DMS153 (cell line): Measurements from ENCODE around the gene SLC17A6.

Source experiments
- DNase-seq: peaks from one replicate; lab custom pipeline; 2025; lab: John Stamatoyannopoulos, UW

Gene SLC17A6

GRCh38 chr11:22389526-22390282 lies 51.5 kb downstream of the SLC17A6 start:
- DNase-seq = no peak

DNA sequence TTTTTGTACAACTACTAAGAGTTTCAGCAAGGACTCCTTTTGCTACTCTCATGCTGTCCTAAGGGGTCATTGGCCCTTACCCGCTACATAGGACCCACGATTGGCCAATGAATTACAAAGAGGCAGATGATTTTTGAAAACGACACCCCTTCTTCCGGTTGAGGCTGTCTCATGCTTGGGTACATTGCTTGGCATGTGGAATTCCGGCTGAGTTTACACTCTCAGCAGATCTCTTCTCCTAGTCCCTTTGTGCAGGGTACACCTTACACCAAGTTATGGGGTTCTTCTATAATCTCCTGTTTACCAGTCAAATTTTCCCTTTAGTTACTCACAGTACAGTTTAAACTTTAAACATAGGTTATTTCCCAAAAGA lies 52.1 kb downstream of the SLC17A6 start:
- no peak for DNase-seq

DNA sequence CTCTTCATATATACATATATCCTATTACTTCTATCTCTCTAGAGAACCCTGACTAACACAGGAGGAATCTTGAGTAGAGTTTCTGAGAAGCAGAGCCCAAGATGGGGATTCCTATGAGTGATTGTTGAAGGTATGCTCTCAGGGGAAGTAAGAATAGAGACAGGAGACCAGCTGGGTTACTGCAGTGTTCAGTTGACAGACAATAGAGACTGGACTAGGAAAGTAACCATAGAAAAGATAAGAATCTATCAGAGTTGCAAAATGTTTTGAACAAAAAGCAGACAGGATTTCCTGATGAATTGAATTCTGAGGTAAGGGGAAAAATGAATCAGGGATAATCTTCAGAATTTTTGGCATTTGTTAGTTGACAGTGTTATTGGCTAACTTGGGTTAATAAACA lies 54.4 kb downstream of the SLC17A6 start:
- no peak for DNase-seq

- no peak for DNase-seq
Observed at GRCh38 chr11:22405377-22405776, 67.2 kb downstream of the SLC17A6 start.

- DNase-seq = no peak
Observed at GRCh38 chr11:22407267-22407666, 69.1 kb downstream of the SLC17A6 start.

GRCh38 chr11:22407921-22408320 lies 69.7 kb downstream of the SLC17A6 start:
- no peak for DNase-seq

GRCh38 chr11:22415476-22415875 lies 77.3 kb downstream of the SLC17A6 start:
- no peak for DNase-seq

DNA sequence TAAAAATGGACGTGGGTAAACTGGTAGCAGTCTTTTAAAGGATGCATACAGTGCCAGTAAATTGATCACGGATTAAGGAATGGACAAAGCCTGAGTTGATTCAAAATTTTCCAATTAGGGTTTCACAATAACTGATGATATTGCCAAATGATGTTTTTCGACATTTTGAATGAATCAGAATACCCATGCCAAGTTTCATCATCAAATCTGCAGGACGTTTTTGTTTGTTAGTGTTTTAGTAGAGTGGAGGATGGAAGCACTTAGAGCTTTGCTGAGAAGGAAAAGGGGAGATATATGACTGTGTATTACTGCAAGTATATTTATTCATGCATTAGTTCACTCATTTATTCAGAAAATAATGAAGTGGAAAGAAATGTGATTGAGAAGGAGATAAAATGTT lies 78.3 kb downstream of the SLC17A6 start:
- DNase-seq = no peak

DNA sequence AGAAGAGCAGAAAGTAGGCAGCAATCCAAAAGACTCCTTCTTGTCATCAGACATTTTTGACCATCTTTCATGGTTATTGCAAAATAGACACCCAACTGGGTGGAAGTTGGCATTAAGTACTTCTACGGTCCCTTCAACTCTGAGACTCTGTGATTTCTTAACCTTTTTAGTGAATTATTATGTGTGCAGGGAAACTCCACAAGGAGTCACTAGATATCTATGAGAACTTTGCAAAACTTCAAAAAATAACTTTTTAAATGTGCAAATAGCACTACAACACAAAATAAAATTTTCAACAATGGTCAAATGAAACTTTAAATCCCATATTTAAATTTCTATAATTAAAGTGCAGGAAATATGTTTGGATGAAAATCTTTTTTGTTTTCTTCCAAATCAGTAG lies 88.7 kb downstream of the SLC17A6 start:
- no peak for DNase-seq
